Activated CD8-positive, alpha-beta memory T cell treated with anti-CD3 and anti-CD28 coated beads for 24 hours (primary cell): ENCODE results near the gene SHISA8.

Source experiments
- DNase-seq: peaks from one replicate; pipeline ENCODE4 v3.0.0-alpha.2; 2020

The SHISA8 gene

DNA sequence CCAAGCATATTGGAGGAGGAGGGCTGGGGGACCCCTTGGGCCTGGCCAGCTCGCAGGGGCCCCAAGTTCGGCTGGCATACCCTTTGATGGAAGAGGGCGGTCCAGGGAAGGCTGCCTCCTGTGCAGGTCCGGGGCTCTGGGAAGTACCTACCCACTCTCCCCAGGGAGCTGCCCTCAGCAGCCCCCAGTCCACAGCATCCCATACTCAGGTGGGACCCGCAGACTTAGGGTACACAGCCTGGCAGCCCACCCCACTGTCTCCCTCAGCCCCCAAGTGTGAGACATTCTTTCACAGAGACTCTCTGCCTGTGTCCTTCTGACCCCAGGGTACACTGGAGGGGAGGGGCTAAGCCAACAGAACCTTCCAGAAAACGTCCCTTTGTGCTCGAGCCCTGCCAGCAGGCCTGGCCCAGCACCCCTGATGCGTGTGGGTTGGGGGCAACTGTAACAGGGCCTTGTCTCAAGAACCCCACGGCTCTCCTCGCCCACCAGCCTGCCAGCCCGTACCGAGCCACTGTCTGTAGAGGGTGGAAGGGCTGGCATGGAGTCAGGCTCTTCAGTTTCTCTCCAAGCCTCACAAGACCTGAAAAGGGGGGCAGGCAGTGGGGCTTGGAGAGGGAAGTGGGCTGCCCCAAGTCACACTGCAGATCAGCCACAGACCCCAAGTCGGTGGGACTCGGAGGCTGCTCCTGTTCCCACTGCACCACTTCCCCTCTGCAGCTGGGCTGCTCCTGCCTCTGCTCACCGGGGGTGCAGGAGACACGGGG lies 18.7 kb upstream of the SHISA8 start:
- no peak for DNase-seq

DNA sequence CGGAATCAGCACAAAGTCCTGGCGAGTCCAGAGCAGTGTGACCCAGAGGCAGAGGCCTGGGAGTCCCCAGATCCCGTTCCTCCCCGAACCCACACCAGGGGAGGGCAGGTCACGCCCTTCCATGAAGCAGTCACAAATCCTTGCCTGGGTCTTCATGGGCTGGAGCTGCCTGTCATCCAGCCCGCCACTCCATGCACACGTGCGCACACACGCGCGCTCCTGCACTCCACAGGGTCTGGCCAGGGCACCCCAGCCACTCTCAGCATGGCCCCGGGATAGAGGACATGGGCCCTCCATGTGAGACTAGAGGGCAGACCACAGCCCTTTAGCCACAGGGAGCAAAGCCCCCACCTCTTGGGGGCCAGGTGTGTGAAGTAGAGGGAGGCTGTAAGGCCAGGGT lies 17.5 kb upstream of the SHISA8 start:
- no peak for DNase-seq

DNA sequence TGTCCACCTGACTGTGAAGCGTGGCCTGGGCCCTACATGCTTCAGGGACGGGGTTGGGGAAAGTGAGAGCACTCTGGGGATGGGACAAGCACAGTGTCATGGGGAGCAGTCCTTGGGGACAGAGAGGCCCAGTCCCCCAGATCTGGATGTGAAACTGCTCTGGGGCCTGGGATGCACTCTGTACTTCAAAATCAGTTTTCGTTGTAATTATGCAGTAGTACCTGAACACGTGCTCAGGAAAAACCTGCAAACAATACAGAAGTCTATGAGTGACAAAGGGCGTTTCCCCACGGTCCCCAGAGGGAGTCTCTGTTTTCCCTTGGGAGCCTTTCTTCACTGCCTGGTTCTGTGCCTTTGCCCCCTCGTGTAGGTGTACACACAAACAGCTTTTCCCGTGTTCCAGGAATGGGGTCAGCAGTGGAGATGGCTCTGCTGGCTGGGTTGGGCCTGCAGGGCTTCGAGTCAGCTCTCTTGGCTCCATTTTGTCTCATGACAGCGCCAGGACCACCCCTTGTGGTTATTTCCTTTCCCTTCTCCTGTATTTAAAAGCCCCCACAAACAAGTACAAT lies 16.9 kb upstream of the SHISA8 start:
- no peak for DNase-seq

DNA sequence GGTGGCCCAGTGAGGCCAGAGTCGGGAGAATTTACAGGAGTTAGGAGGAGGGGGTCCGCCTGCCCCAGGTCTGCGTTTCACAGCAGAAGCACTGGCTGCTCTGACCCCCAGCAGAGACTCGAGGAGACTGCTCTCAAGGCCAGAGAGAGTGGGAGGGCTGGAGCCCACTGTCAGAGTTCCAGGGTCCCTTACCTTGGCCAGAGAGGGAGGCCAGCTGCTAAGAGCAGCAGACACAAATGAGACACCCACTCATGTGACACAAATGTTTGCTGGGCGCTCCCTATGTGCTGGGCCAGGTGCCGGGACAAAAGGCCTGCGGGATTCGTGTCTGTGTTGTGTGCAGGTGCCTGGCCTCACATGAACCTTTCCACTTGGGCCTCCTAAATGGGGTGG lies 14.5 kb upstream of the SHISA8 start:
- no peak for DNase-seq

DNA sequence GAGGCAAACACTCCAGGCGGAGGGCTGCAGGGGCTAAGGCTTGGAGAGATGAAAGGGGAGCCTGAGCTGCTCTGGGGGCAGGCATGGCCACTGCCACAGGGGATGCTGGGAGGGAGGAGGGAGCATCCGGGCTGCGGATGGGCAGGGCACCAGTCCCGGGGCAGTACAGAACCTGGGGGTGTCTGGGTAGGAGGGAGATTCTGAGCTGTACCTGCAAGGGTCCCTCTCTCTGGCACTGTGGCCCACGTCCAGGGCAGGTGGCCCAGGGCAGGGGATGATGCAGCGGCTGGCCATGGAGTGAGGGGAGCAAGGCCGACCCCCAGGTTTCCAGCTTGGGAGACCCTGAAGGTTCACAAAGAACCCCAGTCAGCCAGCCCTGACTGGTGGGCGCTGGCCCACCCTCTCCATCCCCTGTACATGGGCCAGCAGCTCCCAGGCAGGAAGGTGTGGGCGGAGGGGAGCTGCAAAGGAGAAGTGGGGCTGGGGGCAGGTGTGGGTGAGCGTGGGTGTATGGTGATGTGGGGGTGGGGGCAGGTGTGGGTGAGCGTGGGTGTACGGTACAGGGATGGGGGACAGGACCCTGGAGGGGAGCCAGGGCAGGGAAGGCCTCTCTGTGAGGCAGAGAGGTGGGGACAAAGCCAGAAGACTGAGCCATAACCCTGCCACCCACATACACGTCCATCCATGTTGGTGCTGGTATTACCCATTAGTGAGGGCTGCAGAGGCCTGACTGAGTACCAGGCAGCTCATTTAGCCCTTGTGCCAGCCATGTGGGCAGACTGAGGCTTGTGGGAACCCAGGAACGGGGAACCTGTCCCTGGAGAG lies 13.9 kb upstream of the SHISA8 start:
- DNase-seq, result no peak

- no peak for DNase-seq
Observed at GRCh38 chr22:41927813-41928212, 12.9 kb upstream of the SHISA8 start.

DNA sequence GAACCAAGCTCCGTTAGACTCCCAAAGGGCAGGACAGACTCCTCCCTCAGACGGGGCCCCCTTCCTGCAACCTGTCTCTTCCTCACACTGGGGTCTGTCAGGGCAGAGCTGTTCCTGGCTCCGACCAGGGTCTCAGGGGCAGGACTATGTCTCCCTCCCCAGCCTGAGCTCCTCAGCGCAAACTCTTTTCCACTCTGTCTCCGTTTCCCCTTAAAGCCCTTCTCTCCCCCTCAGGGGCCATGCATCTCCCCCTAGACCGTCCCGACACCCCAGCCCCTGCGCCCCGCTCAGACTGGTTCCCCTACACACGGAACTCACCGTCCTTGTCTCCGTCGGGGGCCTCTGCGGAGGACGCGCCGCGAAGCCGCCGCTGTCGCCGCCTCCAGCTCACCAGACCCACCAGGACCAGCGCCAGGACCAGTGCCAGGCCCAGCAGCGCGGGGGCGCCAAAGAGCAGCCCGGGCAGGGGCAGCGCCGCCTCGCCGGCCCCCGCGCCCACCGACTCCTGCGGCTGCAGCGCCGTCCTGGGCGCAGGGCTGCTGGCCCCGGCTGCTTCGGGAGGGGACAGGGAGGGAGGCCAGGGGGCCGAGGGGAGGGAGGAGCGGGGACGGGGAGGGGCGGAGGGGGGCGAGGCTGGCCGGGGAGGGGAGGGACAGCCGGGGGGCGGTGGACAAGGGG lies 11.0 kb upstream of the SHISA8 start:
- peak; percentile 91 for DNase-seq

GRCh38 chr22:41923595-41924276 lies 8.9 kb upstream of the SHISA8 start:
- no peak for DNase-seq

GRCh38 chr22:41922940-41923594 lies 8.2 kb upstream of the SHISA8 start:
- DNase-seq, result no peak

DNA sequence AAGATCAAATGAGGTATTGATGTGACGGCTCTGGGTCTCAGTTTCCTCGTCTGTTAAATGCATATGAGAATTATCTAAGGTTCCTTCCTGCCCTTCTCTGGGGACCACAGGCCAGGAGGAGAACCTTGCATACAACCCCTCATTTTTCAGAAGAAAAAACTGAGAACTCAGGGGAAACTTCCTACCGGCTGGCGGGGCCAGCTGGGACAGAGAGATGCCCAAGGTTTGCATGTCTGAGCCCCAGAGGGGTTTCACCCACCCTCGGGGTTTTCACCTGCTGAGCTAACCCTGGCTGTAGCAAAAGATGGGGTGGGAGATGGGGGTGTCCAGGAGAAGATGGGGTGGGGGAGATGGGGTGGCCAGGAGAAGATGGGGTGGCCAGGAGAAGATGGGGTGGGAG lies 7.5 kb upstream of the SHISA8 start:
- no peak for DNase-seq

GRCh38 chr22:41920271-41920976 lies 5.5 kb upstream of the SHISA8 start:
- no peak for DNase-seq

- peak; percentile 75 for DNase-seq
Observed at GRCh38 chr22:41919357-41920224, 4.7 kb upstream of the SHISA8 start.

- DNase-seq, result no peak
Observed at GRCh38 chr22:41917903-41918791, 3.3 kb upstream of the SHISA8 start.

GRCh38 chr22:41917375-41917902 lies 2.6 kb upstream of the SHISA8 start:
- no peak for DNase-seq

DNA sequence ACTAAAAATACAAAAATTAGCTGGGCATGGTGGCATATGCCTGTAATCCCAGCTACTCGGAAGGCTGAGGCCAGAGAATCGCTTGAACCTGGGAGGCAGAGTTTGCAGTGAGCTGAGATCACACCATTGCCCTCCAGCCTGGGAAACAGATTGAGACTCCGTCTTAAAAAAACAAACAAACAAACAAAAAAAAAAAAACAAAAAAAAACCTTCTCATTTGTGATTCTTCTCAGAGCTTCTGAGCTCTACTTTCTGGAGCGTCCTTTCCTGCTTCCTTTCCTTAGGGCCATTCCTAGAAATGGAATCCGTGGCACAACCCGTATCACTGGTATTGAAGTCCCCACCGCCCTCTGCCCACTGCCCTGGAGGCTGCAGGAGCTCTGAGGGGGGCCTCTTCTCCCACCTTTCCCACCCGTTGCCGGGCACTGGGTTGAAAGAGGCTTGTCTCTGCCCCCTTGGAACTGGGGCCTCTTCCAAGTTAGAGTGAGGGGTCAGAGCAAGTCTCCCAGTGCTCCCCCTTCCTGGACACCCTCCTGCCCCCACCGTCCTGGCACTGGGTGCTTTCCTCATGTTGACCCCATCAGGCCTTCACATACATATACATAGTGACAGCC lies 2.0 kb upstream of the SHISA8 start:
- DNase-seq, result no peak

- no peak for DNase-seq
Observed at GRCh38 chr22:41915786-41916493, 1.1 kb upstream of the SHISA8 start.

- no peak for DNase-seq
Observed at GRCh38 chr22:41914611-41915034, 251 bp downstream of the SHISA8 start.
